Jurkat, Clone E6-1 (cell line): Measurements from ENCODE around the gene KRTAP4-12.
"Not testable (repeated sequence)": the region's sequence is repeated elsewhere in the genome, so short reads cannot be mapped to it uniquely, and the experiment has no call there.

Experiments
- DNase-seq: peaks from one replicate; pipeline ENCODE4 v3.0.0-alpha.2; 2011; ENCODE audit warnings: low read depth, low spot score
- H3K4me3 ChIP-seq: 2 replicates; pipeline ENCODE4 v1.5.1; 2011; ENCODE audit warnings: mild to moderate bottlenecking, low read length, control low read depth, moderate library complexity

Gene KRTAP4-12

DNA sequence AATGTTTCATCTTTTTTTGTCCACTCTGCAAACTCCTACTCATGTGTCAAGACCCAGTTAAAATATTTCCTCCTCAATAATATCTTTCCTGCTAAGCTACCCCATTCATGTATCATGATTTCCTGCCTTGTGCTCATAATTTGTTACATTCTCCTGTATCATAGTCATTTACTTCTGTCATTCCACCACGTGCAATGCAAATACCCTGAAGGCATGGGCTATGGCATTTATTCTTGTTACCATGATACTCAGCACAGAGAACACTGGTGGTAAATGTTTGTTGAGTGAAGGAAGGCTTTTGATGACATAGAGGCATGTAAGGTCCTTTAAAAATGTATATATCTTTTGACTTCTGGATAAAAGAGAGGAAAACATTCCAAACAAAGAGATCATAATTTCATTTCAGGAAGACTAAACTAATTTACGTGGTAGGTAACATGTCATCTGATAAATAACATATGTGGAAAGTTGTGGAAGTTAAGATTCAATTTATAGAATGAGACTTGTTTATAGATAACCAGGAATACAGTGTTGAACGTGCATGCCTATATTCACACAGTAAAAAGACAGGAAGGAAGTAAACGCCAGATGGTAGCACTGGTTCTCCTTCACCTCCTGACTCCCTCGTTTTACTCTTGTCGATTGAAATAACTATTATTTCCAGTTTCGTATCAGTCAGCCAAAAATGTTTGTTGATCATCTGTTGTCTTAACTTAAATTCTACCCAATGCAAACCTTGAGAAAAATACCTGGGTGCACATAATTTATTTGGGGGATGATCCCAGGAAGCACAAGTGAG is 24.1 kb downstream of the KRTAP4-12 start:
- not testable (repeated sequence) for DNase-seq, H3K4me3 ChIP-seq

DNA sequence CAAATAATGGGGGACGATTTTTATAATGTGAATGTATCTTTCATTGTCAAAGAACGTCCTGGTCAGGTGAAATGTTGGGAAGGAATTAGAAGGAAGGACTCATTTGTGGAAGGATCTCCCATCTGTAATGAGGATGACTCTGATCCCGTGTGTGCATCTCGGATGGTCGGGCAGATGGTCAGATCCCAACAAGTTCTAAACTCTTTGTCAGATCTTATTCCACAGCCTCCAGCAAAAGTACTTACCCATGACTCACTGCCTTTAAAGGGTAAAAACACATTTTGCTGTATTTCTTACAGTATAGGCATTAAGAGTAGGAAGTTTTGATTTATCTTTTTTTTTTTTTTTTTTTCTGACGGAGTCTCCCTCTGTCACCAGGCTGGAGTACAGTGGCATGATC is 25.5 kb downstream of the KRTAP4-12 start:
- no peak for DNase-seq
- H3K4me3 ChIP-seq, result no peak overlapping the region

- no peak within 1 kb of the TSS for H3K4me3 ChIP-seq
- DNase-seq, result no peak
Observed at GRCh38 chr17:41098042-41098441, 25.9 kb downstream of the KRTAP4-12 start, which contains the start of gene KRTAP4-8. Gene KRTAP4-8, minus strand, starts transcription at chr17:41098142. Its CDS starts 58 bp downstream, at chr17:41098084.

GRCh38 chr17:41096055-41096454 is 27.9 kb downstream of the KRTAP4-12 start:
- DNase-seq, result no peak
- no peak overlapping the region for H3K4me3 ChIP-seq

GRCh38 chr17:41088760-41089352 is 35.1 kb downstream of the KRTAP4-12 start:
- not testable (repeated sequence) for H3K4me3 ChIP-seq, DNase-seq

- DNase-seq, result not testable (repeated sequence)
Observed at GRCh38 chr17:41084100-41084856, 39.7 kb downstream of the KRTAP4-12 start, which contains the start of gene KRTAP4-7. Gene KRTAP4-7, plus strand, starts transcription at chr17:41084150. Its CDS starts 57 bp downstream, at chr17:41084207.

DNA sequence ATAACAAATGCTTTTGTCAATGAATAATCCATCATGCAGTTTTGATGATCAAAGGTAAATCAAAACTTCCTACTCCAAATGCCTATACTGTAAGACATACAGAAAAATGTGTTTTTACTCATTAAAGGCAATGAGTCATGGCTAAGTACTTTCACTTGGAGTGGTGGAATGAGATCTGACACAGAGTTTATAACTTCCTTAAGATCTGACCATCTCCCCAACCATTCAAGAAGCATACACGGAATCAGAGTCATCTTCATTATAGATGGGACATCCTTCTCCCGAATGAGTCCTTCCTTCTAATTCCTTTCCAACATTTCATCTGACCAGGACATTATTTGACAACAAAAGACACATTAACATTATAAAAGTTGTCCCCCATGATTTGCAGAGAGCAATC is 40.6 kb downstream of the KRTAP4-12 start:
- DNase-seq, H3K4me3 ChIP-seq: not testable (repeated sequence)

More at GRCh38 chr17:41084100-41084856, 39.7 kb downstream of the KRTAP4-12 start, which contains the start of gene KRTAP4-7:
- not testable (repeated sequence) for H3K4me3 ChIP-seq

DNA sequence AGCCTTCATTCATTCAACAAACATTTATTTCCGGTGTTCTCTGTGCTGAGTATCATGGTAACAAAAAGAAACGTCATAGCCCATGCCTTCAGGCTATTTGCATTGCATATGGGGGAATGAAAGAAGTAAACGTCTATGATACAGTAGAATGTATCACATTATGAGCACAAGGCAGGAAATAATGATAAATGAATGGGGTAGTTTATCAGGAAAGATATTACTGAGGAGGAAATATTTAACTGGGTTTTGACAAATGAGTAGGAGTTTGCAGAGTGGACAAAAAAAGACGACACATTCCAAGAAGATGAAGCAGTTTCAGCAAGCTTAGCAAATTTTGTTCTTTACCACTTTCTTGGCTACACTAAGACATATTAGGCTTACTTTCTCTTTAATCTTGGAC is 41.4 kb downstream of the KRTAP4-12 start:
- no peak for DNase-seq
- H3K4me3 ChIP-seq, result no peak overlapping the region

DNA sequence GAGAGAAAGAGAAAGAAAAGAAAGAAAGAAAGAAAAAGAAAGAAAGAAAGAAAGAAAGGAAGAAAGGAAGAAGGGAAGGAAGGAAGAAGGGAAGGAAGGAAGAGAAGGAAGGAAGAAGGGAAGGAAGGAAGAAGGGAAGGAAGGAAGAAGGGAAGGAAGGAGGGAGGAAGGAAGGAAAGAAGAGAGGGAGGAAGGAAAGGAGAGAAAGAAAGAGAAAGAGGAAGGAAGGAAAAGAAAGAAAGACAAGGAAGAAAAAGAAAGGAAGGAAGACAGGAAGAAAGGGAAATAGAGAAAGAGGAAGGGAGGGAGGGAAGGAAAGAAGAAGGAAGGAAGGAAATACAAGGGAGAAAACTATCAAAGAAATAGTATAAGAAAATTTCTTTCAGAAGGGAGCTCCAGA is 47.2 kb downstream of the KRTAP4-12 start:
- H3K4me3 ChIP-seq, result no peak overlapping the region
- no peak for DNase-seq

DNA sequence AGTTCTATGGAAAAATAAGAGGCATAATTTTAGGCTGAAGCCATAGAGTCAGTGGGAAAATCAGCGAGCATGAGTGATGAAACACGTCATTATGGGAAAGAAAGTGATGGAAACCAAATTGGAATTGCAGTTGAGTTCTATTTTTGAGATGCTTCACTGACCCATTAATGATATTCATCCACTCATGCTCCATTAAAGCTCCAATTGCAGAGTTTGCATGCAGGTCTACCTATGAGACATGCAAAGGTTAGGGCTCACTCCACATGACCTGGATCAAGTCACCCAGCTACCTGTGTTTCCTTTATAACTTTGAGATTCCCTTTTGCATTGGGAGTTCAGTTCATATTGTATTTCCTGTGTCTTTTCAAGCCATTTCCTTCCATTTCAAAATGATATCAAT is 50.3 kb downstream of the KRTAP4-12 start:
- H3K4me3 ChIP-seq, result no peak overlapping the region
- no peak for DNase-seq
